Activated T-helper 17 cell treated with anti-CD3 and anti-CD28 coated beads, Interleukin-2, amount 50 U/mL, for 72 hours (primary cell): ENCODE results near the gene PRKCH. TPM values are rescaled to one million over a fixed set of nuclear protein-coding genes. Genes with fewer than 3 reads are reported as not detected.

Experiments used
- ATAC-seq: fragments of 150-1000 bp; cut with Tn5 transposase; replicated peaks from 2 replicates; pipeline ENCODE4 v1.10.0; 2021; ENCODE audit warnings: mild to moderate bottlenecking, moderate library complexity
- H3K27ac Mint-ChIP-seq: one replicate; pipeline ENCODE4 v1.8.0; 2022; ENCODE audit warnings: mixed read lengths
- H3K27me3 Mint-ChIP-seq: one replicate; pipeline ENCODE4 v1.8.0; 2022; ENCODE audit warnings: mixed read lengths
- H3K36me3 Mint-ChIP-seq: one replicate; pipeline ENCODE4 v1.8.0; 2022; ENCODE audit warnings: low read depth, mild to moderate bottlenecking, mixed read lengths
- H3K4me1 Mint-ChIP-seq: one replicate; pipeline ENCODE4 v1.8.0; 2022; ENCODE audit warnings: mixed read lengths
- H3K4me3 Mint-ChIP-seq: one replicate; pipeline ENCODE4 v1.8.0; 2022; ENCODE audit warnings: mild to moderate bottlenecking, mixed read lengths
- H3K9me3 Mint-ChIP-seq: one replicate; pipeline ENCODE4 v1.8.0; 2022; ENCODE audit warnings: mixed read lengths
- total RNA-seq, 2 donors: library from RNA; stranded (reverse); gene quantifications; one replicate each; pipeline ENCODE4 v1.2.3, GENCODE V29; 2022

The PRKCH gene
- total RNA-seq, 2 donors from 2014 or later: 127 to 148 TPM

DNA sequence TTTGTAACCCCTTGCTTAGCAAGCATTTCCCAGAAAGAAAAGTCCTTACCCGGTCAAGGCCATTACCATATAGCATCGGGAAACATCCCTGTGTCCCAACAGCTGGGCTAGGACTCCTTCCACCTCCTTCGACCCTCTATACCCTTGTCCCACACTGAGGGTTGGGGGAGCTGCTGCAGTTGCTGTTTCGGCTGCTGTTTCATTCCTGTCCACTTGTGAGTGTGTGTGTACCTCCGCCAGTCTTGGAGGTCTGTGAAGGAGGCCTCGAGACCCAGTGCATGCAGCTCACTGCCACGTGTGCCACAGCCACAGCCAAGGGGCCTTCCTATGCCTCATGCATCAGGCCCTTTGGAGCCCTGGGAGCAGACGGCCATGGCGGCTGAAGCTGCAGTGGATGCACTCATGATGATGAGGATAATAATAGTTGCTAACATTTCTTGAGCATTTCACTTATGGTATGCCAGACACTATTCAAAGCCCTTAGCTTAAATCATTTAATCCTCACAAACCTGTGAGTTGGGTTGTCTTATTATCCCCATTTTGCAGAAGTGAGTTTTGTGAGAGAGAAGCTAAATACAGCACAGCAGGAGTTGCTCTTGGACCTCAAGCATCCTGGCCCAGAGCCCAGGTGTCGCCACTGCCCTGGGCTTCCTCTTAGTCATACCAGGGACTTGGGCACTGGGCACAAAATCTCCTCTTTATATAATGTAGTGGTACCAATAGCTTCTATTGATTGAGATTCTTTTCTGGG is 156.5 kb downstream of the PRKCH start:
- peak; percentile 16 for ATAC-seq
- Mint-ChIP-seq H3K4me3 (peak overlapping the region; percentile 95), H3K27ac (peak overlapping the region; percentile 96), H3K4me1 (peaks cover 58% of the 10 kb centered on the region), H3K9me3 (peaks cover 3% of the 10 kb centered on the region), H3K27me3 (no peaks in the 10 kb centered on the region), H3K36me3 (peaks cover 63% of the 10 kb centered on the region)

- Mint-ChIP-seq H3K27ac (peak overlapping the region; percentile 96), H3K4me3 (peak overlapping the region; percentile 95), H3K27me3 (no peaks in the 10 kb centered on the region), H3K4me1 (peaks cover 49% of the 10 kb centered on the region), H3K36me3 (peaks cover 52% of the 10 kb centered on the region), H3K9me3 (no peaks in the 10 kb centered on the region)
- ATAC-seq: peak; percentile 37
Observed at GRCh38 chr14:61478971-61479473, 157.6 kb downstream of the PRKCH start.

GRCh38 chr14:61479746-61480502 is 158.5 kb downstream of the PRKCH start:
- no peaks in the 10 kb centered on the region for H3K27me3 Mint-ChIP-seq
- H3K4me3 Mint-ChIP-seq: peak overlapping the region; percentile 95
- no peaks in the 10 kb centered on the region for H3K9me3 Mint-ChIP-seq
- peak overlapping the region; percentile 96 for H3K27ac Mint-ChIP-seq
- ATAC-seq: peak; percentile 31
- H3K36me3 Mint-ChIP-seq: peaks cover 44% of the 10 kb centered on the region
- H3K4me1 Mint-ChIP-seq: peaks cover 45% of the 10 kb centered on the region

DNA sequence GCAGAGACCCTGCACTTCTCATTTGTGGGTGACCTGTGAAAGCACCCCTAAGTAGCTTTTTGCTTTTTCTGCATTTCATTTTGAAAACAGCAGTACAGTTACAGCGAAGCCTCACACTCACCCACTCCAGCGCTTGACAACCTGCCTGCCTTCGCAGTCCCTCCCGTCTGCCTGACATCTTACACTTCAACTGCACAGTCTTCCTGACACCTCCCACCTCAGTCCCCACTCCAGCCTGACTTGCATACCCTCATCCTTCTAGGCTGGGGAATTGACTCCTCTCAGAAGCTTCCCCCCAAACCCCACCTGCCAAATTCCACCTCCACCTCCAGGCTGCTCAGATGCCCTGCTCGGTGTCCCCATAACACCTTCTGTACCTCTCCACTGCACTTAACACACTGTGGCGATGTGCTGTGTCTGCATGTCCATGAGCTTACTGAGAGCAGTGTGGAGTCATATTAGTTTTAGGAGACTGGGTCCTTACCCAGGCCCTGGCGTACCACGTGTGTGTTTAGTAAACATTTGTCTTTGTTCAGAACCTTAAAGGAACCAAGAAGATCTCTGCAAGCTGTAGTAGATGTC is 159.4 kb downstream of the PRKCH start:
- ATAC-seq: no peak
- Mint-ChIP-seq H3K9me3 (no peaks in the 10 kb centered on the region), H3K4me1 (peaks cover 45% of the 10 kb centered on the region), H3K4me3 (peak overlapping the region; percentile 95), H3K27ac (peak overlapping the region; percentile 96), H3K27me3 (no peaks in the 10 kb centered on the region), H3K36me3 (peaks cover 38% of the 10 kb centered on the region)

DNA sequence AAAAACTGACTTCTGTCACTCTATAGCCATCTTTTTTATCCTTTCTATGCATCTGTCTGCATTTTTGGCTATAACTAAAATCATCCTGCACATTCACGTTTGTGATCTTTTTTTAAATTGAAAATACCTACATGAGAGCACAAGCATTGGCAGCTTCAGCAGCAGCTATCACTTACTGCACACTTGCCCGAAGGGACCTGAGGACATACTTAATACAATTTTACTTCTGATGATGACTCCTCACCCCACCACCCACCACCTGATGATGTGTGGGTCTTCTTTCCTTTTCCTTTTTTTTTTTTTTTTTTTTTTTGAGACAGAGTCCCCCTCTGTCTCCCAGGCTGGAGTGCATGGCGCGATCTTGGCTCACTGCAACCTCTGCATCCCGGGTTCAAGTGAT is 160.3 kb downstream of the PRKCH start:
- Mint-ChIP-seq H3K9me3 (no peaks in the 10 kb centered on the region), H3K36me3 (peaks cover 30% of the 10 kb centered on the region), H3K27ac (peak overlapping the region; percentile 76)

GRCh38 chr14:61482348-61483206 is 161.2 kb downstream of the PRKCH start:
- H3K36me3 Mint-ChIP-seq: peaks cover 22% of the 10 kb centered on the region
- peak overlapping the region; percentile 76 for H3K27ac Mint-ChIP-seq
- peaks cover 39% of the 10 kb centered on the region for H3K4me1 Mint-ChIP-seq
- H3K4me3 Mint-ChIP-seq: no peak overlapping the region
- no peaks in the 10 kb centered on the region for H3K9me3 Mint-ChIP-seq
- ATAC-seq: no peak
- H3K27me3 Mint-ChIP-seq: no peaks in the 10 kb centered on the region

More for the DNA sequence above, 160.3 kb downstream of the PRKCH start:
- ATAC-seq: no peak
- Mint-ChIP-seq H3K4me1 (peaks cover 37% of the 10 kb centered on the region), H3K27me3 (no peaks in the 10 kb centered on the region), H3K4me3 (peak overlapping the region; percentile 95)

GRCh38 chr14:61483476-61483875 is 162.1 kb downstream of the PRKCH start:
- H3K9me3 Mint-ChIP-seq: no peaks in the 10 kb centered on the region
- no peak for ATAC-seq
- no peak overlapping the region for H3K27ac Mint-ChIP-seq
- H3K27me3 Mint-ChIP-seq: no peaks in the 10 kb centered on the region
- peaks cover 34% of the 10 kb centered on the region for H3K4me1 Mint-ChIP-seq
- H3K4me3 Mint-ChIP-seq: no peak overlapping the region
- peaks cover 13% of the 10 kb centered on the region for H3K36me3 Mint-ChIP-seq

- H3K27ac Mint-ChIP-seq: no peak overlapping the region
- peaks cover 7% of the 10 kb centered on the region for H3K36me3 Mint-ChIP-seq
- no peaks in the 10 kb centered on the region for H3K27me3 Mint-ChIP-seq
- no peak overlapping the region for H3K4me3 Mint-ChIP-seq
- no peaks in the 10 kb centered on the region for H3K9me3 Mint-ChIP-seq
- H3K4me1 Mint-ChIP-seq: peaks cover 30% of the 10 kb centered on the region
- no peak for ATAC-seq
Observed at GRCh38 chr14:61484031-61484430, 162.7 kb downstream of the PRKCH start.

DNA sequence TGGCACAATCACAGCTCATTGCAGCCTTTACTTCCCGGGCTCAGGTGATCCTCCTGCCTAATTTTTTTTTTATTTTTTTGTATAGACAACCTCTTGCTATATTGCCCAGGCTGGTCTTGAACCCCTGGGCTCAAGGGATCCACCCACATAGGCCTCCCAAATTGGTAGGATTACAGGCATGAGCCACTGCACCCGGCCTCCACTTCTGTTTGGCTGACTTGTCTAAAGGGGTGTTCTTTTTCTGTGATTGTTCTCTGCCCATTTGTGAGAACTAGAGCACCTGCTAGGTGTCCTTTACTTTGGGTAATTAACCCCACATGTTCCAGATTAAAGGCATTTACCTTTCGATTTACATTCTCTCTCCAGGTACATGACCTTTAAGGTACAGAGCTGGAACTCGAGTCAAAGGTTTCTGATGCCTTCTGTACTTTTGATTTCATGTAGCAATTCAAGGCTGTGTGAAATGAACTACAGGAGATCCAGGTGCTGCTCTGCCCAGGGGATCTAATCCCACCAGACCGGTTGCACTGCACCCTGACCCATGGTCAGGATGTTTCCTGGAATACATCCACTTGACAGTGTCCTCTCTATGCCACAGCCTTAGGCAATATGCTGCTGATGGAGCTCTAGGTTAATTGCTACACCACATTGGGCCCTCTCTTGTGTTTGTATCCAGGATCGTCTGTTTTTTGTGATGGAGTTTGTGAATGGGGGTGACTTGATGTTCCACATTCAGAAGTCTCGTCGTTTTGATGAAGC is 163.6 kb downstream of the PRKCH start:
- no peaks in the 10 kb centered on the region for H3K27me3 Mint-ChIP-seq
- no peaks in the 10 kb centered on the region for H3K36me3 Mint-ChIP-seq
- peak overlapping the region; percentile 62 for H3K27ac Mint-ChIP-seq
- peaks cover 21% of the 10 kb centered on the region for H3K4me1 Mint-ChIP-seq
- no peak for ATAC-seq
- H3K4me3 Mint-ChIP-seq: no peak overlapping the region
- H3K9me3 Mint-ChIP-seq: no peaks in the 10 kb centered on the region

DNA sequence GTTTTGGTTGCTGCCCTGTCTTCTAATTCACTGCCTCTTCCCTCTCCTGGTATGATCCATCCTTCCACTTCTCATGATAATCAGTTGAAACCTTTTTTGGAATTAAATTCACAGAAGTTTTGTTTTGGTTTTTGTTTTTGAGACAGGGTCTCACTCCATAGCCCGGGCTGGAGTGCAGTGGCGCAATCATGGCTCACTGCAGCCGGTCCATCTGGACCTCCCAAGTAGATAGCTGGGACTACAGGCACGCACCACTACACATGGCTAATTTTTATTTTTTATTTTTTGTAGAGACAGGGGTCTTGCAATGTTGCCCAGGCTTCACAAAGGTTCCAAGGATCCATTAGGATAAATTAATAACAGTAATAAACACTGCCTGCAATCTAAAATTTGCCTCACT is 164.3 kb downstream of the PRKCH start:
- no peaks in the 10 kb centered on the region for H3K9me3 Mint-ChIP-seq
- no peak for ATAC-seq
- H3K27ac Mint-ChIP-seq: peak overlapping the region; percentile 62
- H3K27me3 Mint-ChIP-seq: no peaks in the 10 kb centered on the region
- no peak overlapping the region for H3K4me3 Mint-ChIP-seq
- H3K4me1 Mint-ChIP-seq: peaks cover 15% of the 10 kb centered on the region
- no peaks in the 10 kb centered on the region for H3K36me3 Mint-ChIP-seq

- H3K4me3 Mint-ChIP-seq: no peak overlapping the region
- H3K36me3 Mint-ChIP-seq: no peaks in the 10 kb centered on the region
- H3K27ac Mint-ChIP-seq: peak overlapping the region; percentile 39
- H3K9me3 Mint-ChIP-seq: no peaks in the 10 kb centered on the region
- peaks cover 10% of the 10 kb centered on the region for H3K4me1 Mint-ChIP-seq
- no peaks in the 10 kb centered on the region for H3K27me3 Mint-ChIP-seq
- ATAC-seq: no peak
Observed at GRCh38 chr14:61486930-61487495, 165.6 kb downstream of the PRKCH start.

DNA sequence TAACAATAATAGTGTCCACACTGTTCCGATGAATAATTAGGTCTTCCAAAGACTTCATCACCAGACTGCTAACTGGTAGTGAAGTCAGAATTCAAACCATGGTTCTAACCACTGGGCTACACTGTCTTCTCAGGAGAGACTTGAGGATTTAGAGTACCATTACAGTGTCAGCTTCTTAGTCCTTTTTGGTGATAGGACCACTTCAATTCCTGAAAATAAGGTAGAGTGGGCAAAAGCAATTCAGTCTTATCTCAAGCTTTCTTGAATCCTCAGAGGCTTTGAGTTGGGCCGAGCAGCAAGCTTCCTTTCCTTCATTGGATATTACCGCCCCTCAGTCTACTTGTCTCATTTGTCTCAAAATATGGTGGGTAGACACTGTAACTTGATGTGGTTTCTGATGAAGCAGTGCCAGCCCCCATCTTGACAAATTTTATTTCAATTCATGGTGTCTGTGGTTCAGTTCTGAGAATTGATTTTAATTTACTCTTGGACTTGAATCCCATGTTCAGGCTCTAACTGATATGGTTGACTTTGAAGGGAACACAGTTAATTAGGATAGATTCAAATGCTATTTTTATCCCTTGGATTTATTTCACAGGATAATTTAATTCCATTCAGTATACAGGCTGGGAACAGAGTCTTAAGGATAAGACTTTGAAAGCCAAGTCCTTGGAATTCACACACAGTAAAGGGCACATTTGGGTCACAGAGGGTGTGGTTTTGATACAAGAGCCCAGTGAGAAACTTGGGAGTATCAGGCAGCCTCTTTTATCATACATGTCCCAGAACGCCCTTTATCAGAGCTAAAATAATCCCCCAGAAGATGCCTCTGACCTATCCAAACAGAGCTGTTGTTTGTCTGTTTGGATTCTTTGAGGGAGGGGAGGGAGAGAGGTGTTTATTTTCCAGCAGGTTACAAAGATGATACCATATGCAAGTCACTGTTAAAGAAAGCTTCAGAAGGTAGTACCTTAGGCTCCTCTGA is 167.3 kb downstream of the PRKCH start:
- peaks cover 6% of the 10 kb centered on the region for H3K4me1 Mint-ChIP-seq

More for the DNA sequence above, 167.3 kb downstream of the PRKCH start:
- H3K36me3 Mint-ChIP-seq: no peaks in the 10 kb centered on the region
- no peaks in the 10 kb centered on the region for H3K9me3 Mint-ChIP-seq
- no peak for ATAC-seq
- H3K4me3 Mint-ChIP-seq: no peak overlapping the region
- no peak overlapping the region for H3K27ac Mint-ChIP-seq
- H3K27me3 Mint-ChIP-seq: no peaks in the 10 kb centered on the region
